GM10847 (cell line): ENCODE measurements around the gene LRRTM4.

ENCODE experiments used
- POLR2A ChIP-seq: IDR thresholded peaks from 2 replicates; pipeline ENCODE4 v1.6.1; 2011; ENCODE audit not compliant: insufficient read length; ENCODE audit errors: extremely low read depth

The LRRTM4 gene

GRCh38 chr2:77507657-77508056, 14.5 kb downstream of the LRRTM4 start:
- no peak for TF ChIP-seq POLR2A

GRCh38 chr2:77488141-77488540, 34.0 kb downstream of the LRRTM4 start:
- TF ChIP-seq POLR2A: no peak

- TF ChIP-seq POLR2A: no peak
These were observed 34.9 kb downstream of the LRRTM4 start for GRCh38 chr2:77487074-77487803.

- no peak for TF ChIP-seq POLR2A
These were observed 38.1 kb downstream of the LRRTM4 start for GRCh38 chr2:77484026-77484425.

- no peak for TF ChIP-seq POLR2A
These were observed 42.3 kb downstream of the LRRTM4 start for GRCh38 chr2:77479895-77480294.

- no peak for TF ChIP-seq POLR2A
These were observed 42.8 kb downstream of the LRRTM4 start for GRCh38 chr2:77479395-77479794.

- no peak for TF ChIP-seq POLR2A
These were observed 52.1 kb downstream of the LRRTM4 start for GRCh38 chr2:77470096-77470495.

GRCh38 chr2:77469106-77469505, 53.1 kb downstream of the LRRTM4 start:
- TF ChIP-seq POLR2A: no peak

- TF ChIP-seq POLR2A: no peak
These were observed 62.3 kb downstream of the LRRTM4 start for GRCh38 chr2:77459840-77460239.

GRCh38 chr2:77458216-77458615, 64.0 kb downstream of the LRRTM4 start:
- no peak for TF ChIP-seq POLR2A

GRCh38 chr2:77457665-77458064, 64.5 kb downstream of the LRRTM4 start:
- no peak for TF ChIP-seq POLR2A

GRCh38 chr2:77443076-77443475, 79.1 kb downstream of the LRRTM4 start:
- TF ChIP-seq POLR2A: no peak

- no peak for TF ChIP-seq POLR2A
These were observed 87.3 kb downstream of the LRRTM4 start for GRCh38 chr2:77434880-77435279.

- TF ChIP-seq POLR2A: no peak
These were observed 93.2 kb downstream of the LRRTM4 start for GRCh38 chr2:77428946-77429345.

- TF ChIP-seq POLR2A: no peak
These were observed 100.2 kb downstream of the LRRTM4 start for GRCh38 chr2:77421971-77422370.

- no peak for TF ChIP-seq POLR2A
These were observed 103.6 kb downstream of the LRRTM4 start for GRCh38 chr2:77418537-77418936.

- TF ChIP-seq POLR2A: no peak
These were observed 118.0 kb downstream of the LRRTM4 start for GRCh38 chr2:77404189-77404588.

- TF ChIP-seq POLR2A: no peak
These were observed 123.1 kb downstream of the LRRTM4 start for GRCh38 chr2:77398970-77399600.

GRCh38 chr2:77397763-77398162, 124.4 kb downstream of the LRRTM4 start:
- TF ChIP-seq POLR2A: no peak
